SH-SY5Y (cell line): ENCODE results near the gene TRIM14.

ENCODE experiments used
- GATA2 ChIP-seq: IDR thresholded peaks from 2 replicates; pipeline ENCODE4 v1.6.1; 2011; ENCODE audit warnings: mild to moderate bottlenecking, low read depth, low read length
- GATA3 ChIP-seq: IDR thresholded peaks from 2 replicates; pipeline ENCODE4 v1.6.1; 2011; ENCODE audit warnings: low read depth, mild to moderate bottlenecking, low read length, moderate library complexity

GRCh38 chr9:98037357-98037756 lies 81.7 kb downstream of the TRIM14 start:
- TF ChIP-seq GATA2 (no peak), GATA3 (no peak)
